Neutrophil (primary cell): ENCODE results near the gene TNRC6C.

Source experiments
- H3K27ac ChIP-seq: fragments of 200-600 bp; sonication (generic); 2 replicates; pipeline ENCODE4 v1.5.1; 2016; ENCODE audit warnings: mild to moderate bottlenecking, moderate library complexity
- H3K27me3 ChIP-seq: fragments of 200-600 bp; sonication (generic); 2 replicates; pipeline ENCODE4 v1.6.0; 2016; ENCODE audit warnings: mild to moderate bottlenecking
- H3K36me3 ChIP-seq: fragments of 200-600 bp; sonication (generic); 2 replicates; pipeline ENCODE4 v1.5.1; 2017
- H3K4me1 ChIP-seq, 2 experiments: fragments of 200-600 bp in 1 of 2; sonication (generic) in 1 of 2; 1 replicate in 1 of 2; 2 replicates in 1 of 2; pipeline versions ENCODE4 v1.5.1 to v1.6.1; 2013 to 2016; ENCODE audit warnings: low read depth in 1 of 2, low read length in 1 of 2, mild to moderate bottlenecking in 1 of 2, moderate library complexity in 1 of 2; ENCODE audit not compliant: control insufficient read depth in 1 of 2, insufficient read depth in 1 of 2
- H3K4me3 ChIP-seq, 2 experiments: fragments of 200-600 bp in 1 of 2; sonication (generic) in 1 of 2; 1 replicate in 1 of 2; 2 replicates in 1 of 2; pipeline ENCODE4 v1.5.1; 2013 to 2016; ENCODE audit warnings: low read depth in 1 of 2, low read length in 1 of 2, mild to moderate bottlenecking in 1 of 2, moderate library complexity in 1 of 2
- H3K9me3 ChIP-seq: fragments of 200-600 bp; sonication (generic); 2 replicates; pipeline ENCODE4 v1.5.1; 2016
- CTCF ChIP-seq: fragments of 200-600 bp; sonication (generic); IDR thresholded peaks from 2 replicates; pipeline ENCODE4 v1.5.1; 2016; ENCODE audit warnings: antibody characterized with exemption

The TNRC6C gene

GRCh38 chr17:78121801-78122215, 163.3 kb downstream of the TNRC6C start:
- H3K27me3 ChIP-seq = no peaks in the 10 kb centered on the region
- no peaks in the 10 kb centered on the region for H3K9me3 ChIP-seq
- H3K4me1 ChIP-seq = peaks cover 54 to 82% of the 10 kb centered on the region in 2 experiments
- H3K4me3 ChIP-seq = peak overlapping the region; percentile 5 to 53
- peak overlapping the region; percentile 78 for H3K27ac ChIP-seq
- TF ChIP-seq CTCF = no peak
- H3K36me3 ChIP-seq = peaks cover 92% of the 10 kb centered on the region

GRCh38 chr17:78122216-78122930, 163.9 kb downstream of the TNRC6C start:
- peak overlapping the region; percentile 78 for H3K27ac ChIP-seq
- TF ChIP-seq CTCF = no peak
- H3K27me3 ChIP-seq = no peaks in the 10 kb centered on the region
- H3K4me1 ChIP-seq = peaks cover 59 to 83% of the 10 kb centered on the region in 2 experiments
- no peaks in the 10 kb centered on the region for H3K9me3 ChIP-seq
- peaks cover 86% of the 10 kb centered on the region for H3K36me3 ChIP-seq
- peak overlapping the region in 1 of 2 experiments; percentile 53 for H3K4me3 ChIP-seq

DNA sequence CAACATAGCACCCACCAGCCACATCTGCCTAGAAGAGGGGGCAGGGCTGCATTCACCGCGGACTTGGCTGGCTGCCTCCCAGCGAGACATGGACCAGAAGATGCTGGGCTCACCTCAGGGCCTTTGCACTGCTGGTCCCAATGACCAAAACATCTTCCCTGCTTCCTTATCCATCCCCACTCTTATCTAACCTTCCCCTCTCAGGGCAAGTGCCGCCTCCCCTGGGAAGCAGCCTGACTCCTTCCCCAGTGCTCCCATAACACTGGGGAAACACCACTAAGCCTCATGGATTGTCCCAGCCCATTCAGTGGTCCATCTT, 164.4 kb downstream of the TNRC6C start:
- no peak for TF ChIP-seq CTCF
- H3K4me3 ChIP-seq = no peak overlapping the region
- H3K27me3 ChIP-seq = no peaks in the 10 kb centered on the region
- peaks cover 63 to 83% of the 10 kb centered on the region in 2 experiments for H3K4me1 ChIP-seq
- H3K9me3 ChIP-seq = no peaks in the 10 kb centered on the region
- peaks cover 81% of the 10 kb centered on the region for H3K36me3 ChIP-seq
- no peak overlapping the region for H3K27ac ChIP-seq

DNA sequence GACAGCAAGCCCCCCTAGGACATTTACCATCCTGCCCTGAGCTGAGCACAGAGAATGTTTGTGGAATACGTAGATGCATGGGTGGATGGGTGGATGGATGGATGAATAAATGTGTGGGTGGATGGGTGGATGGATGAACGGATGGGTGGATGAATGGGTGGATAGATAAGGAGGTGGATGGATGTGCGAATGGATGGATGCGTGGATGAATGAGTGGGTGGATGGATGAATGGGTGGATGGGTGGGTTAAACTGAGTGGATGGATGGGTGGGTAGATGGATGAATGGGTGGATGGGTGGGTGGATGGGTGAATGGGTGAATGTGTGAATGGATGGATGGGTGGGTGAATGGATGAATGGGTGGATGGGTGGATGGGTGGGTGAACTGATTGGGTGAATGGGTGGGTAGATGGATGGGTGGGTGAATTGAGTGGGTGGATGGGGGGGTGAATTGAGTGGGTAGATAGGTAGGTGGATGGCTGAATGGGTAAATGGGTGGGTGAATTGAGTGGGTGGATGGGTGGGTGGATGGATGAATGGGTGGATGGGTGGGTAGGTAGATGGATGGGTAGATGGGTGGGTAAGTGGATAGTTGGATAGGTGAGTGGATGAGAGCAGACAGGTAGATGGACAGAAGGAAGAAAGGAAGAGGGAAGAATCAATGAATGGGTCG, 164.9 kb downstream of the TNRC6C start:
- Histone ChIP-seq H3K27ac (no peak overlapping the region), H3K4me1 (peaks cover 62 to 84% of the 10 kb centered on the region in 2 experiments), H3K36me3 (peaks cover 78% of the 10 kb centered on the region), H3K4me3 (no peak overlapping the region), H3K9me3 (no peaks in the 10 kb centered on the region), H3K27me3 (no peaks in the 10 kb centered on the region)
- no peak for TF ChIP-seq CTCF

- no peaks in the 10 kb centered on the region for H3K9me3 ChIP-seq
- H3K27me3 ChIP-seq = no peaks in the 10 kb centered on the region
- peak overlapping the region; percentile 1 to 87 for H3K4me3 ChIP-seq
- peak overlapping the region; percentile 98 for H3K27ac ChIP-seq
- H3K36me3 ChIP-seq = peaks cover 69% of the 10 kb centered on the region
- peaks cover 65 to 87% of the 10 kb centered on the region in 2 experiments for H3K4me1 ChIP-seq
- TF ChIP-seq CTCF = no peak
Observed at GRCh38 chr17:78124081-78124835, 165.8 kb downstream of the TNRC6C start.
